ENCODE data around the gene EFNA5.

The EFNA5 gene

GRCh38 chr5:107500840-107501239, 169.9 kb downstream of the EFNA5 start:
- Histone ChIP-seq H3K27me3 (ENCODE audit: insufficient read depth, low read length, poor library complexity) (no peaks in the 10 kb centered on the region), H2AFZ (ENCODE audit: low read depth, low read length) (no peak overlapping the region), H3K36me3 (ENCODE audit: insufficient read depth, low read length) (no peaks in the 10 kb centered on the region), H3K9me3 (ENCODE audit: insufficient read depth, low read length, severe bottlenecking) (no peaks in the 10 kb centered on the region), H4K20me1 (ENCODE audit: insufficient read depth, low read length) (no peaks in the 10 kb centered on the region), H3K4me1 (ENCODE audit: insufficient read depth, low read length) (peaks cover 25% of the 10 kb centered on the region), H3K79me2 (ENCODE audit: insufficient read depth, low read length) (no peaks in the 10 kb centered on the region), H3K9ac (ENCODE audit: low read depth, low read length) (no peak overlapping the region), H3K27ac (ENCODE audit: low read length) (no peak overlapping the region), H3K4me2 (ENCODE audit: insufficient read depth, low read length) (no peak overlapping the region), H3K4me3 (ENCODE audit: low read depth in 1 of 2, low read length in 2 of 2) (no peak overlapping the region)
- DNase-seq = no peak
- no peak for ATAC-seq (ENCODE audit: insufficient read depth, low read depth)
- TF ChIP-seq CTCF (IDR thresholded peaks at IDR 0.05; ENCODE audit: borderline replicate concordance, extremely low read depth, low read length, poor library complexity, severe bottlenecking) (no peak), EZH2 (IDR thresholded peaks at IDR 0.05; ENCODE audit: borderline replicate concordance, low read depth, low read length, severe bottlenecking) (no peak)

GRCh38 chr5:107500347-107500746, 170.4 kb downstream of the EFNA5 start:
- H3K27ac ChIP-seq (ENCODE audit: low read length) = no peak overlapping the region
- no peak for ATAC-seq (ENCODE audit: insufficient read depth, low read depth)
- TF ChIP-seq CTCF (IDR thresholded peaks at IDR 0.05; ENCODE audit: borderline replicate concordance, extremely low read depth, low read length, poor library complexity, severe bottlenecking) = no peak
- no peak for TF ChIP-seq EZH2 (IDR thresholded peaks at IDR 0.05; ENCODE audit: borderline replicate concordance, low read depth, low read length, severe bottlenecking)

GRCh38 chr5:107499776-107500175, 171.0 kb downstream of the EFNA5 start:
- H3K4me3 ChIP-seq (ENCODE audit: low read depth in 1 of 2, low read length in 2 of 2) = no peak overlapping the region
- no peaks in the 10 kb centered on the region for H3K79me2 ChIP-seq (ENCODE audit: insufficient read depth, low read length)
- H3K4me2 ChIP-seq (ENCODE audit: insufficient read depth, low read length) = no peak overlapping the region
- ATAC-seq (ENCODE audit: insufficient read depth, low read depth) = no peak
- H3K4me1 ChIP-seq (ENCODE audit: insufficient read depth, low read length) = peaks cover 25% of the 10 kb centered on the region
- no peaks in the 10 kb centered on the region for H4K20me1 ChIP-seq (ENCODE audit: insufficient read depth, low read length)
- no peak for DNase-seq
- TF ChIP-seq CTCF (IDR thresholded peaks at IDR 0.05; ENCODE audit: borderline replicate concordance, extremely low read depth, low read length, poor library complexity, severe bottlenecking) (no peak), EZH2 (IDR thresholded peaks at IDR 0.05; ENCODE audit: borderline replicate concordance, low read depth, low read length, severe bottlenecking) (no peak)
- H3K9me3 ChIP-seq (ENCODE audit: insufficient read depth, low read length, severe bottlenecking) = no peaks in the 10 kb centered on the region
- no peaks in the 10 kb centered on the region for H3K27me3 ChIP-seq (ENCODE audit: insufficient read depth, low read length, poor library complexity)
- H3K27ac ChIP-seq (ENCODE audit: low read length) = no peak overlapping the region
- H2AFZ ChIP-seq (ENCODE audit: low read depth, low read length) = no peak overlapping the region
- no peak overlapping the region for H3K9ac ChIP-seq (ENCODE audit: low read depth, low read length)
- H3K36me3 ChIP-seq (ENCODE audit: insufficient read depth, low read length) = no peaks in the 10 kb centered on the region

More at GRCh38 chr5:107500347-107500746, 170.4 kb downstream of the EFNA5 start:
- Histone ChIP-seq H3K4me2 (ENCODE audit: insufficient read depth, low read length) (no peak overlapping the region), H3K36me3 (ENCODE audit: insufficient read depth, low read length) (no peaks in the 10 kb centered on the region), H3K79me2 (ENCODE audit: insufficient read depth, low read length) (no peaks in the 10 kb centered on the region), H4K20me1 (ENCODE audit: insufficient read depth, low read length) (no peaks in the 10 kb centered on the region), H3K4me3 (ENCODE audit: low read depth in 1 of 2, low read length in 2 of 2) (no peak overlapping the region), H3K9me3 (ENCODE audit: insufficient read depth, low read length, severe bottlenecking) (no peaks in the 10 kb centered on the region), H3K9ac (ENCODE audit: low read depth, low read length) (no peak overlapping the region), H2AFZ (ENCODE audit: low read depth, low read length) (no peak overlapping the region), H3K4me1 (ENCODE audit: insufficient read depth, low read length) (peaks cover 25% of the 10 kb centered on the region), H3K27me3 (ENCODE audit: insufficient read depth, low read length, poor library complexity) (no peaks in the 10 kb centered on the region)
- DNase-seq = no peak

- no peaks in the 10 kb centered on the region for H3K9me3 ChIP-seq (ENCODE audit: insufficient read depth, low read length, severe bottlenecking)
- no peaks in the 10 kb centered on the region for H3K36me3 ChIP-seq (ENCODE audit: insufficient read depth, low read length)
- H3K79me2 ChIP-seq (ENCODE audit: insufficient read depth, low read length) = no peaks in the 10 kb centered on the region
- H3K4me1 ChIP-seq (ENCODE audit: insufficient read depth, low read length) = peaks cover 25% of the 10 kb centered on the region
- no peaks in the 10 kb centered on the region for H4K20me1 ChIP-seq (ENCODE audit: insufficient read depth, low read length)
- no peaks in the 10 kb centered on the region for H3K27me3 ChIP-seq (ENCODE audit: insufficient read depth, low read length, poor library complexity)
- no peak overlapping the region for H3K9ac ChIP-seq (ENCODE audit: low read depth, low read length)
- H3K4me2 ChIP-seq (ENCODE audit: insufficient read depth, low read length) = no peak overlapping the region
- no peak overlapping the region for H2AFZ ChIP-seq (ENCODE audit: low read depth, low read length)
- no peak overlapping the region for H3K4me3 ChIP-seq (ENCODE audit: low read depth in 1 of 2, low read length in 2 of 2)
- no peak for DNase-seq
- no peak for TF ChIP-seq CTCF (IDR thresholded peaks at IDR 0.05; ENCODE audit: borderline replicate concordance, extremely low read depth, low read length, poor library complexity, severe bottlenecking)
- TF ChIP-seq EZH2 (IDR thresholded peaks at IDR 0.05; ENCODE audit: borderline replicate concordance, low read depth, low read length, severe bottlenecking) = no peak
- H3K27ac ChIP-seq (ENCODE audit: low read length) = no peak overlapping the region
- ATAC-seq (ENCODE audit: insufficient read depth, low read depth) = no peak
Observed at GRCh38 chr5:107499237-107499636, 171.5 kb downstream of the EFNA5 start.

Measured in DND-41 (cell line).